ENCODE measurements around the gene SLC5A6.

Gene SLC5A6

DNA sequence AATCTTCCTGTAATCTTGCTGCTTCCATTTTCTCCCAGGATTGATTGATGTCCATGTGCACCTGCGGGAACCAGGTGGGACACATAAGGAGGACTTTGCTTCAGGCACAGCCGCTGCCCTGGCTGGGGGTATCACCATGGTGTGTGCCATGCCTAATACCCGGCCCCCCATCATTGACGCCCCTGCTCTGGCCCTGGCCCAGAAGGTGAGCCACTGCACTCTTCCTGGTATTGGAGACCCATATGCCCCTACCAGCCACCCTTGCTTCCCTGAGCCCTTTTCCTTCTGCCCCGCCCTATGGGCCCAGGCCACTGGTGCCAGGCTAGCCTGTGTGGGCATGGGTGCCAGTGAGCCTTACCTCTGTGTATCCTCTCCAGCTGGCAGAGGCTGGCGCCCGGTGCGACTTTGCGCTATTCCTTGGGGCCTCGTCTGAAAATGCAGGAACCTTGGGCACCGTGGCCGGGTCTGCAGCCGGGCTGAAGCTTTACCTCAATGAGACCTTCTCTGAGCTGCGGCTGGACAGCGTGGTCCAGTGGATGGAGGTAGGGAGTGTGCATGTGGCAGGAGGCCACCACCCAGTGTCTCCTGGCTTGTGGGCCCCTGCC, 25.4 kb upstream of the SLC5A6 start:
- no peak overlapping the region for H3K4me3 ChIP-seq (ENCODE audit: low read depth, low read length)
- DNase-seq (ENCODE audit: low read depth, low spot score) = no peak
- TF ChIP-seq, protein P1, sequence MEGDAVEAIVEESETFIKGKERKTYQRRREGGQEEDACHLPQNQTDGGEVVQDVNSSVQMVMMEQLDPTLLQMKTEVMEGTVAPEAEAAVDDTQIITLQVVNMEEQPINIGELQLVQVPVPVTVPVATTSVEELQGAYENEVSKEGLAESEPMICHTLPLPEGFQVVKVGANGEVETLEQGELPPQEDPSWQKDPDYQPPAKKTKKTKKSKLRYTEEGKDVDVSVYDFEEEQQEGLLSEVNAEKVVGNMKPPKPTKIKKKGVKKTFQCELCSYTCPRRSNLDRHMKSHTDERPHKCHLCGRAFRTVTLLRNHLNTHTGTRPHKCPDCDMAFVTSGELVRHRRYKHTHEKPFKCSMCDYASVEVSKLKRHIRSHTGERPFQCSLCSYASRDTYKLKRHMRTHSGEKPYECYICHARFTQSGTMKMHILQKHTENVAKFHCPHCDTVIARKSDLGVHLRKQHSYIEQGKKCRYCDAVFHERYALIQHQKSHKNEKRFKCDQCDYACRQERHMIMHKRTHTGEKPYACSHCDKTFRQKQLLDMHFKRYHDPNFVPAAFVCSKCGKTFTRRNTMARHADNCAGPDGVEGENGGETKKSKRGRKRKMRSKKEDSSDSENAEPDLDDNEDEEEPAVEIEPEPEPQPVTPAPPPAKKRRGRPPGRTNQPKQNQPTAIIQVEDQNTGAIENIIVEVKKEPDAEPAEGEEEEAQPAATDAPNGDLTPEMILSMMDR (IDR thresholded peaks at IDR 0.05; ENCODE audit: low read depth, low read length) = no peak
- in situ Hi-C loops (cut with HindIII; ENCODE audit: low sequenced_read_pairs) = no loop called here

DNA sequence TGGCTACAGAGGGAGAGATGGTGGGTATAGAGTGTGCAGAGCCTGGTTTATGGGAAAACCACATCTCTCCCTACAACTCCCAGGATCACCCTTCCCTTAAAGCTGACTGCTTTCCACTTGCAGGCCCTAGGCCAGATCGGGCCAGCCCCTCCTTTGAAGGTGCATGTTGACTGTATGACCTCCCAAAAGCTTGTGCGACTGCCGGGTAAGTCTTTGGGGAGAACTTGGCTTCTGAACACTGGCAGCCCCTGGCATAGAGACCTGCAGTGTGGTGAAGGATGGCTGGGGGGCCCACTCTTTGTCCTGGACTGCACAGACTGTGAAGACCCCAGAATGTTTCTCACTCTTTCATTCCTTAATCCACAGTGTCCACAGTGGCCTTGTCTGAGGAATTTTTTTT, 24.6 kb upstream of the SLC5A6 start:
- TF ChIP-seq, protein P1 (IDR thresholded peaks at IDR 0.05; ENCODE audit: low read depth, low read length) = no peak
- in situ Hi-C loops (cut with HindIII; ENCODE audit: low sequenced_read_pairs) = no loop called here
- DNase-seq (ENCODE audit: low read depth, low spot score) = no peak
- no peak overlapping the region for H3K4me3 ChIP-seq (ENCODE audit: low read depth, low read length)

DNA sequence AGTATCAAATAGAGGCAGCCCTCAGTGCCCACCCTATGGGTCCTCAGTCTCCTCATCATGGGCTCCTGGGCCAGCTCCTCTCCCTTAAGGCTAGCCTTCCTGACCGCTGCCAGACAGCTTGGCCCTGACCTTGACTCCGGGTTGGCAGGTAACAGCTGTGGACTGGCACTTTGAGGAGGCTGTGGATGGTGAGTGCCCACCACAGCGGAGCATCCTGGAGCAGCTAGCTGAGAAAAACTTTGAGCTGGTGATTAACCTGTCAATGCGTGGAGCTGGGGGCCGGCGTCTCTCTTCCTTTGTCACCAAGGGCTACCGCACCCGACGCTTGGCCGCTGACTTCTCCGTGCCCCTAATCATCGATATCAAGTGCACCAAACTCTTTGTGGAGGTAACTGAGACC, 24.1 kb upstream of the SLC5A6 start:
- TF ChIP-seq, protein P1 (IDR thresholded peaks at IDR 0.05; ENCODE audit: low read depth, low read length) = no peak
- H3K4me3 ChIP-seq (ENCODE audit: low read depth, low read length) = no peak overlapping the region
- DNase-seq (ENCODE audit: low read depth, low spot score) = no peak
- in situ Hi-C loops (cut with HindIII; ENCODE audit: low sequenced_read_pairs) = no loop called here

DNA sequence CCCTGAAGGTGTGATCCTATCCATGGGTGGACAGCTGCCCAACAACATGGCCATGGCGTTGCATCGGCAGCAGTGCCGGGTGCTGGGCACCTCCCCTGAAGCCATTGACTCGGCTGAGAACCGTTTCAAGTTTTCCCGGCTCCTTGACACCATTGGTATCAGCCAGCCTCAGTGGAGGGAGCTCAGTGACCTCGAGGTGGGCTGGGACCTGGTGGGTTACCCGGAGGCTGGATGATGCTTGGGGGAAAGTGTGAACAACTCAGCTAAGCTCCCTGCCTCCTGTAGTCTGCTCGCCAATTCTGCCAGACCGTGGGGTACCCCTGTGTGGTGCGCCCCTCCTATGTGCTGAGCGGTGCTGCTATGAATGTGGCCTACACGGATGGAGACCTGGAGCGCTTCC, 21.3 kb upstream of the SLC5A6 start:
- in situ Hi-C loops (cut with HindIII; ENCODE audit: low sequenced_read_pairs) = no loop called here
- no peak overlapping the region for H3K4me3 ChIP-seq (ENCODE audit: low read depth, low read length)
- TF ChIP-seq, protein P1 (IDR thresholded peaks at IDR 0.05; ENCODE audit: low read depth, low read length) = no peak
- no peak for DNase-seq (ENCODE audit: low read depth, low spot score)

DNA sequence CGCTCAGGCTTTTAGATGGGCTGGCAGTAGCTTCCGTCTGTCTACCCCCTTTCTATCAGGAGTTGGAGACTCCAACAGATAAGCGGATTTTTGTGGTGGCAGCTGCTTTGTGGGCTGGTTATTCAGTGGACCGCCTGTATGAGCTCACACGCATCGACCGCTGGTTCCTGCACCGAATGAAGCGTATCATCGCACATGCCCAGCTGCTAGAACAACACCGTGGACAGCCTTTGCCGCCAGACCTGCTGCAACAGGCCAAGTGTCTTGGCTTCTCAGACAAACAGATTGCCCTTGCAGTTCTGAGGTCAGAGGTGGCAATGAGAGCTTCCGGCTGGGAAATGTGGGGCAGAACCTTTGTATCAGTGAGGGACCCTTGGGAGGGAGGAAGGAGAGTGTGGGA, 19.9 kb upstream of the SLC5A6 start:
- in situ Hi-C loops (cut with HindIII; ENCODE audit: low sequenced_read_pairs) = no loop called here

DNA sequence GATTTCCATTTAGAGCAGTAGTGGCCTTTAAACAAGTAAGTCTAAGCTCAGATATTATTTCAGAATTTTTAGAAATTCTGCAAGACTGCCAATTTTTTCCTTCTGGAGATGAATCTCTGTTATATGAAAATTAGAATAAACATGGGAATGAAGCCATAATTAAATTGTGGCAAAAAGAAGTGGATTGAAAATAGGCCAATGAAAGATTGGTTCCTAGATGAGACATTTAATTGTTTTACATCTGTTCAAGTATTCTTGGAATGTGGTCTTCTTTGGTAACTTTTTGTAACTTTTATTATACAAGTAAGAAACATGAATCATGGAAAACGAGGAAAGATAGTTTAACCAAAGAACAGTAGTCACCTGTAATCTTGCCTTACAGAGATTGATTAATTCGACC, 15.4 kb upstream of the SLC5A6 start:
- DNase-seq (ENCODE audit: low read depth, low spot score) = no peak
- TF ChIP-seq, protein P1 (IDR thresholded peaks at IDR 0.05; ENCODE audit: low read depth, low read length) = no peak
- in situ Hi-C loops (cut with HindIII; ENCODE audit: low sequenced_read_pairs) = no loop called here
- no peak overlapping the region for H3K4me3 ChIP-seq (ENCODE audit: low read depth, low read length)

More for the DNA sequence above, 19.9 kb upstream of the SLC5A6 start:
- no peak for DNase-seq (ENCODE audit: low read depth, low spot score)
- H3K4me3 ChIP-seq (ENCODE audit: low read depth, low read length) = no peak overlapping the region
- TF ChIP-seq, protein P1 (IDR thresholded peaks at IDR 0.05; ENCODE audit: low read depth, low read length) = no peak

All from astrocyte of the spinal cord (primary cell).